Ishikawa (cell line): ENCODE results near the gene N4BP3.

Source experiments
- CEBPB ChIP-seq: IDR thresholded peaks from 2 replicates; pipeline ENCODE4 v1.6.1; 2012
- CREB1 ChIP-seq: IDR thresholded peaks from 2 replicates; pipeline ENCODE4 v1.6.1; 2012; ENCODE audit warnings: low read depth
- EGR1 ChIP-seq: IDR thresholded peaks from 2 replicates; pipeline ENCODE4 v1.6.1; 2012
- EP300 ChIP-seq: IDR thresholded peaks from 2 replicates; pipeline ENCODE4 v1.6.1; 2012; ENCODE audit warnings: borderline replicate concordance
- FOXM1 ChIP-seq: IDR thresholded peaks from 2 replicates; pipeline ENCODE4 v1.6.1; 2012; ENCODE audit warnings: low read depth, borderline replicate concordance
- NFIC ChIP-seq: IDR thresholded peaks from 2 replicates; pipeline ENCODE4 v1.6.1; 2012
- RAD21 ChIP-seq: IDR thresholded peaks from 2 replicates; pipeline ENCODE4 v1.6.1; 2012; ENCODE audit warnings: low read depth
- TAF1 ChIP-seq: IDR thresholded peaks from 2 replicates; pipeline ENCODE4 v1.6.1; 2012; ENCODE audit warnings: low read depth, mild to moderate bottlenecking
- TCF12 ChIP-seq: IDR thresholded peaks from 2 replicates; pipeline ENCODE4 v1.6.1; 2012; ENCODE audit warnings: low read depth
- TEAD4 ChIP-seq: IDR thresholded peaks from 2 replicates; pipeline ENCODE4 v1.6.1; 2012
- YY1 ChIP-seq: IDR thresholded peaks from 2 replicates; pipeline ENCODE4 v1.6.1; 2012; ENCODE audit warnings: low read depth
- ZBTB7A ChIP-seq: IDR thresholded peaks from 2 replicates; pipeline ENCODE4 v1.6.1; 2012; ENCODE audit warnings: low read depth
- TF ChIP-seq, protein P1 (sequence below): IDR thresholded peaks from 2 replicates; pipeline ENCODE4 v1.6.1; 2012; ENCODE audit warnings: low read depth, mild to moderate bottlenecking
- TF ChIP-seq, protein P2 (sequence below): IDR thresholded peaks from 2 replicates; pipeline ENCODE4 v1.6.1; 2012
- TF ChIP-seq, protein P3 (sequence below): IDR thresholded peaks from 2 replicates; pipeline ENCODE4 v1.6.1; 2012

N4BP3 gene

DNA sequence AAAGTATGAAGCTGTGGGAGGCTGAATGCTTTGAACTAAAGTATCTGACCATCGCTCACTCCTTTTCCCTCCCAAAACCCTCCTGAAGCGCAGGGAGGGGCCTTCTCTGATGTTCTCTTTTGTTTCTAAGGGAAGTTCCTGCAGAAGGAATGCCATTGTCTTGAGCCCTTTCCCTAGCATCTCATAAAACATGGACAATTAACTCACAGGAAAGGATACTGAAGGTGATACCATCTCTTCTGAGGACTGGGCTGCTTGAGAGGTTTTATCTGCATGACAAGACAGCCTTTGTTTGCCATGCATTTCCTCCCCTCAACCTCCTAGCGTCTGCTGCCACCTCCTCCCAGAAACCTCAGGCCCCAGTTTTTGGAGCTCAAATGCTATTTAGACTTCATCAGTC, 13.2 kb downstream of the N4BP3 start:
- no peak for TF ChIP-seq TAF1

DNA sequence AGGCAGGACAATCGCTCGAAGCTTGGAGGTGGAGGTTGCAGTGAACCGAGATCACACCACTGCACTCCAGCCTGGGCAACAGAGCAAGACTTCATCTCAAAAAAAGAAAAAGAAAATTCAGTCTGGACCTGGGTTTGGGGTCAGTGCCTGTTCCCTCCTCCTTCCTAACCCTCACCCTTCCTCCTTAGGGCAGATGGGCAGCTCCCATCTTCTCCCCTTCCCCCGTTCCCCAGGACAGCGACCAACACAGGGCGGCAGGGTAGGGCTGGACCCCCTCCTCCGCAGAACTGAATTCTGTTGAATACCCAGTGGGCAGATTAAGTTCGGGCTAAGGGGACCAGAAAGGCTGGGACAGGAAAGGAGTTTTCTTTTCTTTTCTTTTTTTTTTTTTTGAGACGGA, 16.0 kb downstream of the N4BP3 start:
- TF ChIP-seq RAD21 (no peak), FOXM1 (no peak), ZBTB7A (no peak), EP300 (no peak), YY1 (no peak), TEAD4 (no peak), CEBPB (no peak)
- TF ChIP-seq, protein P1, sequence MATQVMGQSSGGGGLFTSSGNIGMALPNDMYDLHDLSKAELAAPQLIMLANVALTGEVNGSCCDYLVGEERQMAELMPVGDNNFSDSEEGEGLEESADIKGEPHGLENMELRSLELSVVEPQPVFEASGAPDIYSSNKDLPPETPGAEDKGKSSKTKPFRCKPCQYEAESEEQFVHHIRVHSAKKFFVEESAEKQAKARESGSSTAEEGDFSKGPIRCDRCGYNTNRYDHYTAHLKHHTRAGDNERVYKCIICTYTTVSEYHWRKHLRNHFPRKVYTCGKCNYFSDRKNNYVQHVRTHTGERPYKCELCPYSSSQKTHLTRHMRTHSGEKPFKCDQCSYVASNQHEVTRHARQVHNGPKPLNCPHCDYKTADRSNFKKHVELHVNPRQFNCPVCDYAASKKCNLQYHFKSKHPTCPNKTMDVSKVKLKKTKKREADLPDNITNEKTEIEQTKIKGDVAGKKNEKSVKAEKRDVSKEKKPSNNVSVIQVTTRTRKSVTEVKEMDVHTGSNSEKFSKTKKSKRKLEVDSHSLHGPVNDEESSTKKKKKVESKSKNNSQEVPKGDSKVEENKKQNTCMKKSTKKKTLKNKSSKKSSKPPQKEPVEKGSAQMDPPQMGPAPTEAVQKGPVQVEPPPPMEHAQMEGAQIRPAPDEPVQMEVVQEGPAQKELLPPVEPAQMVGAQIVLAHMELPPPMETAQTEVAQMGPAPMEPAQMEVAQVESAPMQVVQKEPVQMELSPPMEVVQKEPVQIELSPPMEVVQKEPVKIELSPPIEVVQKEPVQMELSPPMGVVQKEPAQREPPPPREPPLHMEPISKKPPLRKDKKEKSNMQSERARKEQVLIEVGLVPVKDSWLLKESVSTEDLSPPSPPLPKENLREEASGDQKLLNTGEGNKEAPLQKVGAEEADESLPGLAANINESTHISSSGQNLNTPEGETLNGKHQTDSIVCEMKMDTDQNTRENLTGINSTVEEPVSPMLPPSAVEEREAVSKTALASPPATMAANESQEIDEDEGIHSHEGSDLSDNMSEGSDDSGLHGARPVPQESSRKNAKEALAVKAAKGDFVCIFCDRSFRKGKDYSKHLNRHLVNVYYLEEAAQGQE: no peak
- TF ChIP-seq, protein P2, sequence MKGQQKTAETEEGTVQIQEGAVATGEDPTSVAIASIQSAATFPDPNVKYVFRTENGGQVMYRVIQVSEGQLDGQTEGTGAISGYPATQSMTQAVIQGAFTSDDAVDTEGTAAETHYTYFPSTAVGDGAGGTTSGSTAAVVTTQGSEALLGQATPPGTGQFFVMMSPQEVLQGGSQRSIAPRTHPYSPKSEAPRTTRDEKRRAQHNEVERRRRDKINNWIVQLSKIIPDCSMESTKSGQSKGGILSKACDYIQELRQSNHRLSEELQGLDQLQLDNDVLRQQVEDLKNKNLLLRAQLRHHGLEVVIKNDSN: no peak
- TF ChIP-seq, protein P3, sequence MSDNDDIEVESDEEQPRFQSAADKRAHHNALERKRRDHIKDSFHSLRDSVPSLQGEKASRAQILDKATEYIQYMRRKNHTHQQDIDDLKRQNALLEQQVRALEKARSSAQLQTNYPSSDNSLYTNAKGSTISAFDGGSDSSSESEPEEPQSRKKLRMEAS: no peak

DNA sequence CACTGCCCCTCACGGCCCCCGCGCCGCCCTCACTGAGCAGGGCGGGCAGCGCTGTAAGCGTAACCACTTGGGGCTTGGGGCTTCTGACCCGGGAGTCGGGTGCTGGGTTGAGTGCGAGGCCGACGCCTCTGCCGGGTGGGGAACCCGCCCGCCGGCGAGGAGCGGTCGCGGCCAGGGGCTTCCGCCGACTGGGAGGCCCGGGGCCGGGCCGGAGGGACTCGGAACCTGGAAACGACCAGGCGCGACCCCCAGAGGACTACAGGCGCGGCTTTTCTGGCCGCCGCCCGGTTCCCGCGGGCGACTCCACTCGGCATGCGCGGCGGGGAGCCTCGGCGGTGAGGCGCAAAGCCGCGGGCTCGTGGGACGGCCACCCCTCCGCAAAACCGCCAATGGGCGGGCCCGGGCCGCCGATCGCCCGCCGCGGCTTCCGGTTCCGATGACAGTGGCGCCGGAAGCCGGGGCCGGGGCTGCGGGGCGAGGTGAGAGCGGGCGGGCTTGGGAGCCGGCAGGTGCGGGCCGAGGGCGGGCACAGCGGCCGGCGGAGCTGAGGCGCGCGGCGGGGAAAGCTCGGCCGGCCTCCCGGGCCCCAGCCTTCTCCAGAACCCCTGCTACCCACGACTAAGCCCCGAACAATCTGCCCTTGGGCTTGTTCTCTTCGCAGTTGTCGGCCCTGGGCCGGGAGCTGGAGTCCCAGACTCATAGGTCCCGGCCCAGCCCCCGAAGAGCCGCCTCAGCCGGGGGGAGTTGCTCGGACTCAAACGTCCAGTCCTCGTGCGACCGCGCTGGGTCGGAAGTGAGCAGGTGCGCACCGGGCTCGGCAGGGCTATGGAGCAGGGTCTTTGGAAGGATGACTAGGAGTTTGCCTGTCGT, 17.5 kb downstream of the N4BP3 start, which contains the start of gene RMND5B:
Gene RMND5B, plus strand, starts transcription at position 439 of the 870 bp plus-strand sequence. CDS start 7,106 bp downstream, outside the sequence.
- TF ChIP-seq, protein P3: peak; percentile 43; the same call in 1 of the 2 replicates
- TF ChIP-seq YY1: no peak
- TF ChIP-seq NFIC: no peak
- peak; percentile 39; the same call in 1 of the 2 replicates for TF ChIP-seq EP300
- peak; percentile 56; the same call in 1 of the 2 replicates for TF ChIP-seq ZBTB7A
- TF ChIP-seq TAF1: peak; percentile 91; the same call in 1 of the 2 replicates
- TF ChIP-seq RAD21: no peak
- no peak for TF ChIP-seq TCF12
- no peak for TF ChIP-seq FOXM1
- TF ChIP-seq CEBPB: no peak
- 0 out of 2 replicates have a peak, but pooled peaks have one; percentile 22 for TF ChIP-seq EGR1
- no peak for TF ChIP-seq CREB1
- TF ChIP-seq, protein P1: no peak; the same call in 1 of the 2 replicates

DNA sequence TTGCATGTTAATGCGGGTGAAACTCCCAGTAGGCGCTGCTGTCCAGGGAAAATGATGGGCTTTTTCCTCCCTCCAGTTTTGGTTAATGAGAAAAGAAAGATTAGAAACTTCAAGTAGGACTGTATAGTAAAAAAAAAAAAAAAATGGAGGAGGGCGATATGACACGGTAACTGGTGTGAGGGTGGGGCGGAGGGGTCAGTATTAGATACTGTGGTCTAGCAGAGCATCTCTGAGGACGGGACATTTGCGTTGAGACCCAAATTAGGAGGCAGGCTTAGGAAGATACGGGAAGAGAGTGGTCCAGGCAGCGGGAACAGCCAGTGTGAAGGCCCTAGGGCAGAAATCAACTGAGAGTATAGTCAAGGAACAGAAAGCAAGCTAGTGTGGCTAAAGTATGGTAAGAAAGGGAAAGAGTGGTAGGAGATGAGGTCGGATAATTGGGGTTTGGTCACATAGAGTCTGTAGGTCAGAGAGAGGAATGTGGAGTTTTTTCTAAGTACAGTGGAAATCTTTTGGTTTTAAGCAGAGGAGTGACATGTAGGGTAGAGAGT, 18.2 kb downstream of the N4BP3 start:
- TF ChIP-seq ZBTB7A (no peak), EGR1 (no peak), TEAD4 (no peak), RAD21 (no peak), FOXM1 (no peak), NFIC (no peak), TCF12 (no peak)
- TF ChIP-seq, protein P3: no peak

DNA sequence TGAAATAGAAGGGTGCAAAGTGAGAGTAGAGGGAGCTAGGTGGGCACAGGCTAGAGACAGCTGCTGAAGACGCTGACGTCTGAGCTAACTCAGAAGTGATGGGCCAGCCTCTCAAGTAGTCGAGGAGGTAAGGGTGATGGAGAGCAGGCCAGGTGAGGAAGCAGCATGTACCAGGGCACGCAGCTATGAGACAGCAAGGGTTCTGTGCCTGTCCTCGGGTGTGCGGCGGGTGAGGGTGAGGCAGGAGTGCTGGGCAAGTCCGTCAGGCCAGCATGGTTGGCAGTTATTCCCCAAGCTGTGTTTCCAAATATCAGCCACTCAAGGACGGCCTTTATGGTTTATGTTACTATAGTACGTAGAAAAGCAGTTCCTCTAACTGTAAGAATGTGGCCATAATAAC, 23.7 kb downstream of the N4BP3 start:
- TF ChIP-seq TEAD4 (no peak), YY1 (no peak), EP300 (no peak), EGR1 (no peak), RAD21 (no peak), CEBPB (no peak), TAF1 (no peak), NFIC (no peak), ZBTB7A (no peak), TCF12 (no peak), FOXM1 (no peak)
- TF ChIP-seq, protein P2: no peak
- TF ChIP-seq, protein P1: no peak
- TF ChIP-seq, protein P3: no peak
